Vagina (tissue), 2 donors: ENCODE measurements around the gene LRRC7. TPM values are rescaled to one million over a fixed set of nuclear protein-coding genes. Genes with fewer than 3 reads are reported as not detected.

Source experiments
- DNase-seq, 2 donors: peaks; one replicate each; pipeline ENCODE4 v3.0.0-alpha.2; 2017; ENCODE audit errors: extremely low spot score in 2 of 2
- H3K27ac ChIP-seq: fragments of 200-600 bp; sonication (generic); one replicate; pipeline ENCODE4 v1.5.1; 2019
- H3K27me3 ChIP-seq: fragments of 200-600 bp; sonication (generic); one replicate; pipeline ENCODE4 v1.5.1; 2019
- H3K36me3 ChIP-seq, 2 donors: fragments of 200-600 bp; sonication (generic); one replicate each; pipeline ENCODE4 v1.5.1; 2017 to 2019
- H3K4me1 ChIP-seq: fragments of 200-600 bp; sonication (generic); one replicate; pipeline ENCODE4 v1.5.1; 2019
- H3K4me3 ChIP-seq, 2 donors: fragments of 200-600 bp; sonication (generic); 1 replicate in 1 of 2; 2 replicates in 1 of 2; pipeline ENCODE4 v1.5.1; 2016 to 2019
- H3K9me3 ChIP-seq: fragments of 200-600 bp; sonication (generic); one replicate; pipeline ENCODE4 v1.5.1; 2019
- CTCF ChIP-seq, 3 experiments: fragments of 450-650 bp in 2 of 3; fragments of 200-600 bp in 1 of 3; sonication (generic) in 1 of 3; IDR thresholded peaks; one replicate each; pipeline ENCODE4 v1.5.1; 2017 to 2019; ENCODE audit warnings: antibody characterized with exemption in 3 of 3, mild to moderate bottlenecking in 2 of 3, moderate library complexity in 2 of 3
- POLR2A ChIP-seq, 2 donors: fragments of 450-650 bp; IDR thresholded peaks; one replicate each; pipeline ENCODE4 v1.6.1; 2017; ENCODE audit warnings: antibody characterized with exemption in 2 of 2, mild to moderate bottlenecking in 2 of 2, moderate library complexity in 2 of 2
- POLR2AphosphoS5 ChIP-seq, 2 donors: sonication (generic); formaldehyde crosslinking; IDR thresholded peaks; one replicate each; pipeline ENCODE4 v1.9.0; 2017; ENCODE audit warnings: antibody characterized with exemption in 2 of 2, mild to moderate bottlenecking in 2 of 2, low read depth in 1 of 2; ENCODE audit not compliant: insufficient read depth in 1 of 2
- intact Hi-C: fragments of 100-400 bp; cut with DNase I; formaldehyde crosslinking; loops from one replicate; pipeline ENCODE4 v1.15.1; 2023
- total RNA-seq: library from RNA; depleted of rRNA; stranded (reverse); fragments of >200 nt; gene quantifications from one replicate; pipeline ENCODE4 v1.2.3, GENCODE V29; 2016

The LRRC7 gene
- total RNA-seq, 1 donor from 2014 or later, result not detected

- Histone ChIP-seq H3K27ac (no peak overlapping the region), H3K27me3 (no peaks in the 10 kb centered on the region), H3K4me3 (no peak overlapping the region), H3K36me3 (no peaks in the 10 kb centered on the region), H3K9me3 (no peaks in the 10 kb centered on the region), H3K4me1 (no peaks in the 10 kb centered on the region)
- intact Hi-C loops, result no loop called here
- TF ChIP-seq POLR2AphosphoS5 (IDR thresholded peaks at IDR 0.05; ENCODE audit: insufficient read depth in 1 of 2, low read depth in 1 of 2), result no peak
- TF ChIP-seq CTCF (IDR thresholded peaks at IDR 0.05), result no peak
- no peak for DNase-seq
These were observed 182.9 kb downstream of the LRRC7 start for GRCh38 chr1:69750638-69751037.

- H3K27ac ChIP-seq, result no peak overlapping the region
- TF ChIP-seq POLR2AphosphoS5 (IDR thresholded peaks at IDR 0.05; ENCODE audit: insufficient read depth in 1 of 2, low read depth in 1 of 2) (no peak), POLR2A (IDR thresholded peaks at IDR 0.05) (no peak)
- no peaks in the 10 kb centered on the region for H3K9me3 ChIP-seq
- intact Hi-C loops, result no loop called here
- H3K4me3 ChIP-seq, result no peak overlapping the region
- H3K4me1 ChIP-seq, result no peaks in the 10 kb centered on the region
- H3K27me3 ChIP-seq, result no peaks in the 10 kb centered on the region
- no peak for DNase-seq
- H3K36me3 ChIP-seq, result no peaks in the 10 kb centered on the region
These were observed 185.1 kb downstream of the LRRC7 start for GRCh38 chr1:69752831-69753230.

- intact Hi-C loops, result no loop called here
- no peak overlapping the region for H3K27ac ChIP-seq
- no peak overlapping the region for H3K4me3 ChIP-seq
- no peak for DNase-seq
- H3K27me3 ChIP-seq, result no peaks in the 10 kb centered on the region
- no peaks in the 10 kb centered on the region for H3K36me3 ChIP-seq
- H3K9me3 ChIP-seq, result no peaks in the 10 kb centered on the region
- H3K4me1 ChIP-seq, result no peaks in the 10 kb centered on the region
- TF ChIP-seq POLR2A (IDR thresholded peaks at IDR 0.05) (no peak), CTCF (IDR thresholded peaks at IDR 0.05) (no peak), POLR2AphosphoS5 (IDR thresholded peaks at IDR 0.05; ENCODE audit: insufficient read depth in 1 of 2, low read depth in 1 of 2) (no peak)
These were observed 186.8 kb downstream of the LRRC7 start for GRCh38 chr1:69754521-69754920.

GRCh38 chr1:69755647-69756046 lies 187.9 kb downstream of the LRRC7 start:
- no peak for TF ChIP-seq POLR2A (IDR thresholded peaks at IDR 0.05)
- TF ChIP-seq POLR2AphosphoS5 (IDR thresholded peaks at IDR 0.05; ENCODE audit: insufficient read depth in 1 of 2, low read depth in 1 of 2), result no peak
- TF ChIP-seq CTCF (IDR thresholded peaks at IDR 0.05), result no peak
- Histone ChIP-seq H3K27ac (no peak overlapping the region), H3K9me3 (no peaks in the 10 kb centered on the region), H3K4me1 (no peaks in the 10 kb centered on the region), H3K36me3 (no peaks in the 10 kb centered on the region), H3K27me3 (no peaks in the 10 kb centered on the region), H3K4me3 (no peak overlapping the region)
- DNase-seq, result no peak
- intact Hi-C loops, result no loop called here

- no peak for DNase-seq
- intact Hi-C loops, result no loop called here
- no peaks in the 10 kb centered on the region for H3K27me3 ChIP-seq
- H3K4me1 ChIP-seq, result no peaks in the 10 kb centered on the region
- no peak overlapping the region for H3K4me3 ChIP-seq
- TF ChIP-seq POLR2A (IDR thresholded peaks at IDR 0.05) (no peak), CTCF (IDR thresholded peaks at IDR 0.05) (no peak), POLR2AphosphoS5 (IDR thresholded peaks at IDR 0.05; ENCODE audit: insufficient read depth in 1 of 2, low read depth in 1 of 2) (no peak)
- no peaks in the 10 kb centered on the region for H3K9me3 ChIP-seq
- H3K27ac ChIP-seq, result no peak overlapping the region
- H3K36me3 ChIP-seq, result no peaks in the 10 kb centered on the region
These were observed 198.2 kb downstream of the LRRC7 start for GRCh38 chr1:69765951-69766350.
